ENCODE measurements around the gene SCP2D1. TPM values are rescaled to one million over a fixed set of nuclear protein-coding genes. Genes with fewer than 3 reads are reported as not detected.

Gene SCP2D1
- total and polyA plus RNA-seq, 2 of the 8 experiments (the other 6 are each of a cell fraction or from before 2014, with no cell fraction given), result not detected

- Histone ChIP-seq H3K23me2 (ENCODE audit: low read depth, low read length) (no peaks in the 10 kb centered on the region), H3K56ac (replicated peaks; ENCODE audit: insufficient read length, low read depth, low read length) (no peak overlapping the region), H2AK5ac (ENCODE audit: low read depth, low read length) (no peak overlapping the region), H3K27me3 (replicated peaks in 1 of 4; ENCODE audit: control insufficient read depth in 3 of 4, extremely low read depth in 1 of 4, insufficient read depth in 3 of 4, low read length in 3 of 4) (no peaks in the 10 kb centered on the region), H3K4me2 (ENCODE audit: insufficient read depth in 1 of 2, low read depth in 2 of 2, low read length in 2 of 2) (no peak overlapping the region), H3K23ac (ENCODE audit: insufficient read length) (no peak overlapping the region), H4K91ac (replicated peaks; ENCODE audit: insufficient read length, low read length) (no peak overlapping the region), H2BK20ac (ENCODE audit: low read length) (no peak overlapping the region), H4K20me1 (replicated peaks in 1 of 2; ENCODE audit: control insufficient read depth in 1 of 2, insufficient read depth in 2 of 2, low read length in 2 of 2) (no peaks in the 10 kb centered on the region), H3K9ac (replicated peaks in 1 of 4; ENCODE audit: extremely low read depth in 1 of 4, low read depth in 3 of 4, low read length in 3 of 4) (no peak overlapping the region), H2BK12ac (ENCODE audit: low read depth, low read length) (no peak overlapping the region), H3K79me2 (ENCODE audit: control insufficient read depth in 1 of 2, insufficient read depth in 2 of 2, low read length in 2 of 2) (no peaks in the 10 kb centered on the region), H3K27ac (ENCODE audit: low read depth, low read length) (no peak overlapping the region), H3K4me3 (ENCODE audit: extremely low read depth in 1 of 4, insufficient read depth in 2 of 4, low read depth in 3 of 4, low read length in 4 of 4) (no peak overlapping the region), H2BK15ac (ENCODE audit: low read length) (no peak overlapping the region), H3K4me1 (replicated peaks in 1 of 4; ENCODE audit: control insufficient read depth in 3 of 4, insufficient read depth in 4 of 4, low read length in 3 of 4) (peaks cover 0 to 2% (median 0%) of the 10 kb centered on the region in 4 experiments; a peak in 1 of 7 replicates), H2BK5ac (ENCODE audit: low read depth, low read length) (no peak overlapping the region), H4K8ac (ENCODE audit: extremely low read depth, insufficient read depth, low read length) (no peak overlapping the region), H3K79me1 (ENCODE audit: low read depth, low read length) (no peaks in the 10 kb centered on the region), H4K5ac (ENCODE audit: insufficient read length, low read depth, low read length) (no peak overlapping the region), H2AFZ (ENCODE audit: low read length) (0 out of 2 replicates have a peak overlapping the region, but pooled peaks have one; percentile 28), H3K18ac (ENCODE audit: extremely low read depth, low read length) (no peak overlapping the region), H3K36me3 (ENCODE audit: control insufficient read depth in 2 of 4, insufficient read depth in 4 of 4, low read length in 3 of 4) (no peaks in the 10 kb centered on the region), H2BK120ac (replicated peaks; ENCODE audit: low read depth, low read length) (no peak overlapping the region), H3K4ac (replicated peaks; ENCODE audit: insufficient read length, low read depth, low read length) (no peak overlapping the region), H3K9me3 (ENCODE audit: insufficient read depth in 2 of 2, low read depth in 1 of 2, low read length in 1 of 2) (no peaks in the 10 kb centered on the region), H3K14ac (ENCODE audit: insufficient read length) (no peak overlapping the region)
- POLR2A ChIA-PET (ENCODE audit: partially characterized antibody), result no interaction called here
- WGBS, 2 experiments (ENCODE audit: extremely low coverage in 1 of 2, insufficient coverage in 1 of 2, insufficient read length in 1 of 2, insufficient replicate concordance in 2 of 2, low coverage in 1 of 2, low lambda C conversion rate in 2 of 2, missing lambda C conversion rate in 1 of 2), result 94% methylated on average over 5 of the region's 5 CpGs; no CpG with 5 or more reads in 1 of the 2 experiments
- CTCF ChIA-PET (ENCODE audit: partially characterized antibody), result interaction anchor here (1.8 kb wide), 1 partner anchor 16 kb away, joined by 4 read pairs; no protein-coding TSS in a partner anchor
- DNase-seq (ENCODE audit: low read depth in 1 of 2, low spot score in 2 of 2), result no peak
- FAIRE-seq, result no peak
- TF ChIP-seq YY1 (IDR thresholded peaks at IDR 0.05; ENCODE audit: low read depth, low read length) (no peak), ATF2 (IDR thresholded peaks at IDR 0.05; ENCODE audit: low read length) (no peak), RBBP5 (IDR thresholded peaks at IDR 0.05; ENCODE audit: borderline replicate concordance, low read depth, low read length) (no peak), SAP30 (IDR thresholded peaks at IDR 0.05; ENCODE audit: insufficient read depth, insufficient replicate concordance, low read length) (no peak), RXRA (IDR thresholded peaks at IDR 0.05; ENCODE audit: insufficient read depth, low read depth, low read length) (no peak), SIN3A (conservative IDR thresholded peaks at IDR 0.05 in 1 of 2, IDR thresholded peaks at IDR 0.05 in 1 of 2; ENCODE audit: low read depth in 1 of 2, low read length in 2 of 2) (no peak), HDAC2 (IDR thresholded peaks at IDR 0.05; ENCODE audit: borderline replicate concordance in 1 of 2, low read depth in 2 of 2, low read length in 2 of 2) (no peak), EZH2 (IDR thresholded peaks at IDR 0.05; ENCODE audit: low read depth, low read length, severe bottlenecking) (no peak), TAF1 (IDR thresholded peaks at IDR 0.05; ENCODE audit: low read depth, low read length) (no peak), EP300 (IDR thresholded peaks at IDR 0.05; ENCODE audit: borderline replicate concordance in 1 of 2, low read depth in 2 of 2, low read length in 2 of 2) (no peak)
Measured at GRCh38 chr20:18831830-18832499, 18.4 kb downstream of the SCP2D1 start.
